ENCODE results near the gene SGK2.

- TF ChIP-seq STAT5B (CRISPR knock-in tag; IDR thresholded peaks at IDR 0.05) (no peak), POLR2AphosphoS2 (IDR thresholded peaks at IDR 0.05; ENCODE audit: low read depth, low read length) (no peak), CTCF (CRISPR knock-in tag; IDR thresholded peaks at IDR 0.05) (no peak), KLF13 (CRISPR knock-in tag; IDR thresholded peaks at IDR 0.05) (no peak), ZNF503 (CRISPR knock-in tag; IDR thresholded peaks at IDR 0.05) (no peak), PRPF4 (IDR thresholded peaks at IDR 0.05; ENCODE audit: low read depth, low read length, poor library complexity, severe bottlenecking) (no peak), NFYB (CRISPR knock-in tag; IDR thresholded peaks at IDR 0.05) (no peak), E2F1 (CRISPR knock-in tag; IDR thresholded peaks at IDR 0.05) (no peak), MEIS1 (CRISPR knock-in tag; IDR thresholded peaks at IDR 0.05; ENCODE audit: borderline replicate concordance) (no peak), SMARCE1 (IDR thresholded peaks at IDR 0.05; ENCODE audit: borderline replicate concordance) (no peak), BHLHE40 (IDR thresholded peaks at IDR 0.05; ENCODE audit: low read length) (no peak)
Measured at GRCh38 chr20:43545837-43546578, 12.8 kb upstream of the SGK2 start.

Data from HepG2 (cell line).